K562 (cell line): ENCODE results near the gene IL27RA. TPM values are rescaled to one million over a fixed set of nuclear protein-coding genes. Genes with fewer than 3 reads are reported as not detected.

Experiments used
- CEBPZ ChIP-seq: fragments of 150-350 bp; IDR thresholded peaks from 2 replicates; pipeline ENCODE4 v1.6.1; 2014; ENCODE audit warnings: low read depth, mild to moderate bottlenecking, low read length, borderline replicate concordance
- CSDE1 ChIP-seq, 2 experiments: fragments of 450-650 bp; IDR thresholded peaks; 2 replicates each; pipeline ENCODE4 v1.6.1; 2016; ENCODE audit warnings: mild to moderate bottlenecking in 1 of 2
- HBP1 ChIP-seq: fragments of 450-650 bp; formaldehyde crosslinking; IDR thresholded peaks from 2 replicates; pipeline ENCODE4 v1.4.0; 2022; ENCODE audit warnings: missing genetic modification characterization
- HMGXB4 ChIP-seq: sonication (generic); formaldehyde crosslinking; IDR thresholded peaks from 2 replicates; pipeline ENCODE4 v1.8.1; 2023; ENCODE audit warnings: mild to moderate bottlenecking, missing genetic modification reagents
- IRF9 ChIP-seq: fragments of 450-650 bp; IDR thresholded peaks from 2 replicates; pipeline ENCODE4 v1.6.1; 2016; ENCODE audit warnings: missing biosample characterization, missing genetic modification characterization
- MIER1 ChIP-seq: fragments of 450-650 bp; IDR thresholded peaks from 2 replicates; pipeline ENCODE4 v1.6.1; 2016; ENCODE audit warnings: antibody characterized with exemption, mild to moderate bottlenecking, low read depth
- MTF1 ChIP-seq: fragments of 250-450 bp; sonication (Bioruptor Pico); IDR thresholded peaks from 2 replicates; pipeline ENCODE4 v1.9.0; 2021; ENCODE audit warnings: moderate library complexity, mild to moderate bottlenecking, inconsistent platforms, borderline replicate concordance
- NR2C2 ChIP-seq, 2 experiments: fragments of 200-800 bp in 1 of 2; sonication (Bioruptor generic) in 1 of 2; sonication (generic) in 1 of 2; formaldehyde crosslinking in 1 of 2; IDR thresholded peaks; 2 replicates each; pipeline versions ENCODE4 v1.6.1 to v1.8.0; 2016 to 2022; ENCODE audit warnings: mild to moderate bottlenecking in 1 of 2, missing compliant biosample characterization in 1 of 2, missing genetic modification characterization in 1 of 2, missing genetic modification reagents in 1 of 2
- SMAD2 ChIP-seq: fragments of 150-350 bp; IDR thresholded peaks from 2 replicates; pipeline ENCODE4 v1.6.1; 2014; ENCODE audit warnings: low read depth, mild to moderate bottlenecking, low read length
- SMARCE1 ChIP-seq: fragments of 450-650 bp; IDR thresholded peaks from 2 replicates; pipeline ENCODE4 v1.7.1; 2016; ENCODE audit warnings: mild to moderate bottlenecking
- SRSF9 ChIP-seq: fragments of 200-400 bp; formaldehyde crosslinking; IDR thresholded peaks from 2 replicates; pipeline ENCODE4 v1.6.1; 2017; ENCODE audit warnings: low read depth, low read length, borderline replicate concordance
- TEAD4 ChIP-seq, 2 experiments: sonication (generic) in 1 of 2; formaldehyde crosslinking in 1 of 2; IDR thresholded peaks; 2 replicates each; pipeline versions ENCODE4 v1.6.1 to v1.8.0; 2012 to 2022; ENCODE audit warnings: borderline replicate concordance in 1 of 2, inconsistent platforms in 1 of 2, low read length in 1 of 2, mild to moderate bottlenecking in 1 of 2, missing genetic modification reagents in 1 of 2
- THAP7 ChIP-seq: fragments of 250-450 bp; sonication (Bioruptor Pico); IDR thresholded peaks from 2 replicates; pipeline ENCODE4 v1.5.0; 2021
- TOE1 ChIP-seq, 2 experiments: fragments of 450-650 bp in 1 of 2; sonication (generic) in 1 of 2; formaldehyde crosslinking in 1 of 2; IDR thresholded peaks; 2 replicates each; pipeline versions ENCODE4 v1.7.1 to v1.8.0; 2016 to 2022; ENCODE audit warnings: borderline replicate concordance in 2 of 2, mild to moderate bottlenecking in 2 of 2, antibody characterized with exemption in 1 of 2, inconsistent platforms in 1 of 2, low read depth in 1 of 2, missing genetic modification reagents in 1 of 2, moderate library complexity in 1 of 2
- ZNF174 ChIP-seq: fragments of 250-450 bp; sonication (Bioruptor Pico); IDR thresholded peaks from 2 replicates; pipeline ENCODE4 v1.4.0; 2020; ENCODE audit warnings: mild to moderate bottlenecking
- polyA plus RNA-seq, 8 experiments: library from polyadenylated mRNA; depleted of rRNA in 4 of 8; stranded (reverse) in 5 of 8; unstranded in 3 of 8; fragments of >200 nt; fragmentation: Nextera tagmentation in 2 of 8; fragmentation: Illumina TruSeq in 1 of 8; extraction: Ambion mirVana in 2 of 8; extraction: Trizol in 1 of 8; gene quantifications; 2 replicates each; pipeline versions ENCODE4 v1.2.1 to v1.2.3, GENCODE V29; 2011 to 2014; ENCODE audit warnings: inconsistent platforms in 1 of 8, missing spikeins in 1 of 8
- total RNA-seq, 7 experiments: library from RNA; depleted of rRNA in 6 of 7; stranded (reverse); fragments of >200 nt in 6 of 7; fragmentation: Illumina TruSeq in 2 of 7; extraction: Trizol in 2 of 7; gene quantifications; 2 replicates each; pipeline versions ENCODE4 v1.2.1 to v1.2.3, GENCODE V29; 2011 to 2021; ENCODE audit warnings: low replicate concordance in 1 of 7

The IL27RA gene
- total and polyA plus RNA-seq, 9 of the 15 experiments (the other 6 are each of a cell fraction or from before 2014, with no cell fraction given), result 1.9 to 15.9 (median 12.0) TPM

GRCh38 chr19:14005349-14006084, 26.0 kb upstream of the IL27RA start (continued):
- no peak for TF ChIP-seq NR2C2 (CRISPR knock-in tag; IDR thresholded peaks at IDR 0.05)
- TF ChIP-seq NR2C2 (tag; IDR thresholded peaks at IDR 0.05), result no peak
- TF ChIP-seq HBP1, result no peak
- TF ChIP-seq IRF9 (tag), result 0 out of 2 replicates have a peak, but pooled peaks have one; percentile 11
- TF ChIP-seq MTF1 (CRISPR knock-in tag), result no peak
- TF ChIP-seq THAP7 (CRISPR knock-in tag), result no peak
- no peak for TF ChIP-seq SRSF9
- peak; percentile 56 for TF ChIP-seq SMARCE1
- TF ChIP-seq MIER1, result peak; percentile 77; the same call in 1 of the 2 replicates
- no peak for TF ChIP-seq CEBPZ
- TF ChIP-seq SMAD2, result no peak
- TF ChIP-seq TOE1 (IDR thresholded peaks at IDR 0.05; ENCODE audit: borderline replicate concordance), result peak; percentile 66; the same call in 1 of the 2 replicates
- TF ChIP-seq TOE1 (CRISPR knock-in tag; IDR thresholded peaks at IDR 0.05; ENCODE audit: borderline replicate concordance, low read depth), result no peak
- peak; percentile 30; the same call in 1 of the 2 replicates for TF ChIP-seq TEAD4 (IDR thresholded peaks at IDR 0.05; ENCODE audit: low read length)
- TF ChIP-seq TEAD4 (CRISPR knock-in tag; IDR thresholded peaks at IDR 0.05; ENCODE audit: borderline replicate concordance), result no peak
- no peak for TF ChIP-seq ZNF174
- TF ChIP-seq HMGXB4 (CRISPR knock-in tag), result no peak
- no peak for TF ChIP-seq CSDE1 (IDR thresholded peaks at IDR 0.05)
